GM18861 (cell line): ENCODE results near the gene HS6ST2.

Source experiments
- ATAC-seq: cut with Tn5 transposase; IDR thresholded peaks from one replicate; pipeline ENCODE4 v1.9.1; 2021; ENCODE audit not compliant: unreplicated experiment

The HS6ST2 gene

DNA sequence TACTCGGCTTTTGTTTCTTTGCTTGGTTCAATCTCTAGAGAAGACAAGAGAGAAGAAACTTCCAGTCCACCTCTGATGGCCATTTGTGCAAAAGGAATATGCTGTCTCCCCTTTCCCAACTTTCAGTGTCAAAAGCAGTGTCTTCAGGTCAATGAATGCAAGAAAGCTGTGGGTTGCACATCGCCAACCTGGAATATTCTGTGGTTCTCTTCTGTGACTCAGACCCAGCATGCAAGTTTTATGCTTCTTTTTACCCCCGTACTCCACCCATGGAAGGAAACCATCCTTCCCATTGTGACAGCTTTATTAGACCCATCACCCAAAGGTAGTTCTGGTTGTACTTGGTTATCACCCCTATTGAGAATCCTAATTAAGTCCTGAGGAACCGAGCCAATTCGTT lies 334.0 kb downstream of the HS6ST2 start:
- no peak for ATAC-seq

DNA sequence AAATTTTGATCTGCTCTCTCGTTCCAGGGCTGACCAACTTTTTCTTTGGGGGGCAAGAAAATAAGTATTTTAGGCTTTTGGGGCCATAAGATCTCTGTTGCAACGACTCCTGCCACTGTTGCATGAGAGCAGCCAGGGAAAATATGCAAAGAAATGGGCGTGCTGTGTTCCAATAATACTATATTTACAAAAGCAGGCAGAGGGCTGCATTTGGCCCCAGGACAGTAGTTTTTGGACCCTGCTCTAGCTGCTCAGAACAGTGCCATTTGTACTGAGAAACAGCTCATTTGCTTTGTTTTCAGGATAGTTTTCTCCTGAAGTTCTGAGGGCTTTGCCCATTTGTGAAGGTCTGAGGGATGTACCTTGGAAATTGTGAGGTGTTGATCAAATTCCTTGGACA lies 334.5 kb downstream of the HS6ST2 start:
- ATAC-seq = no peak

DNA sequence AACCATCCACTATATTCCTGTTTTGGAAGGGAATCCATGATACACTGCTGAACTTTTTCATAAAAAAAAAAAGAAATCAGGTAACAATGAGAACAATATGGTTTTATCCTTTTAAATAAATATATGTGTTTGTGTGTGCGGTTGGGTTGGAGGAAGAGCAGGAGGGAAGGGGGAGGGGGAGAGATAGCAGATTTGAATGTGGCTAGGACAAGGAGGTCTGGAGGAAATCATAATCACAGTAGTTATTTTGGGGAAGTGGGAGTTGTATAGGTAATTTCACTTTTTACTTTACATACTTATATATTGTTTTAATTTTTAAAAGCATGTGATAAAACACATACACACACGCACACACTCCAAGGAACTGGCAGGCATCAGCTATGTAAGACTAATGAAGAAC lies 335.1 kb downstream of the HS6ST2 start:
- ATAC-seq = no peak

DNA sequence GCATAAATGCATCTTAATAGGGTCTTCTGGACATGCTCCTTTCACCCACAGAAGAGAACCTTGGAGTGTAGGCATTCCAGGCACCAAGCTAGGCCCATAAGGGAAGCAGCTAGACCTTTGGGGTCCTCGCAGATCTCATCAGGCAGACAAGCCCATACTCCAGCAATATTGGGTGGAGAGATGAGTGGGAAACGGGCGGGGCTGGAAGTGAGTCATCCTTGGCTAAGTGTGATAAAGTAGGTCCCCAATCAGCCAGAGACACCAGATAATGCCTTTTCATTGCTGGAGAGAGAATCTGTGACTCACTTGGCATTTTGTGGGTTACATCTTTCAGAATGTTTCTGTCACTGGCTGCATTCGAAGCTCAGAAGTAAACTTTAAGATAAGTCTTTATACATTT lies 336.3 kb downstream of the HS6ST2 start:
- no peak for ATAC-seq

DNA sequence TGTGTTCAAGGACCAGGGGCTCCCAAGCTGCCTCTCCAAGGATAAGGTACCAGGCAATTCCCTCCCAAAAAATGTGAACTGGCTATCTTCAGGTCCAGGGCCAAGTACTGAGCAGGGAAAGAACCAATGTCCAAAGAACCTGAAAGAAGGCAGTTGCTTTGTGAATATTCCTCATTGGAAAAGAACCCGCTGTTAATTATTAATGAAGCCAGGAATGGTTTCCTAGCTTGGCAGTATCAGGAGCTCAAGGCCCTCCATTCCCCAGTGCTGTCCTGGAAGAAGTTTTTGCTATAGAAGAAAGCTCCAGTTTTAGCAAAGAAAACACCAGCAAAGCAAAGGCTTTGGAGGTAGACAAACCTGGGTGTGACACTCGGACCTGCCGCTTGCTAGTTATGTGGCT lies 339.6 kb downstream of the HS6ST2 start:
- no peak for ATAC-seq

DNA sequence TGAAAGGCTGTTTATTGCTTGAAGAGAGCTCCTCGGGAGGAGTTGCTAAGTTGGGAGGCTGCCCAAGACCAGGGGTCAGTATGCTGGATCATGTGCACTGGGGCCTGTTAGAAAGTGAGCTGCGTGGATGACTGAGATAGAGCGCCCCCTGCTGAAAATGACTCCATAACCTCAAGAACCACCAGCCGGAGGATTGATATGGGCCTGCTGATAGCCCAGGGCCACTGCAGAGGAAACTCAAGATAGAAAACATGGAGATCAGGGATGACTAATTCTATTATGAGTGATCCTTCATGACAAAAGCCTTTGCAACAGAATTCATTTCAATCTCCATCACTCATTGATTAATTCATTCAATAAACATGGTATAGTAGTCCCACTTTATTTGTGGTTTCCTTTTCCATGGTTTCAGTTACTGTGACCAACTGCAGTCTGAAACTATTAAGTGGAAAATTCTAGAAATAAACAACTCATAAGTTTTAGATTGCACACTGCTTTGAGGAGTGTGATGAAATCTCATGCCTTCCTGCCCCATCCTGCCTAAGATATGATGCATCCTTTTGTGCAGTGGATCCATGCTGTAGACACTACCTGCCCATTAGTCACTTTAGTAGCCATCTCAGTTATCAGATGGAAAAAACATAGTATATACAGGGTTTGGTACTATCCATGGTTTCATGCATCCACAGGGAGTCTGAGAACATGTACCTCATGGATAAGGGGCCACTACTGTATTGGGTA lies 342.9 kb downstream of the HS6ST2 start:
- peak; percentile 60 for ATAC-seq

DNA sequence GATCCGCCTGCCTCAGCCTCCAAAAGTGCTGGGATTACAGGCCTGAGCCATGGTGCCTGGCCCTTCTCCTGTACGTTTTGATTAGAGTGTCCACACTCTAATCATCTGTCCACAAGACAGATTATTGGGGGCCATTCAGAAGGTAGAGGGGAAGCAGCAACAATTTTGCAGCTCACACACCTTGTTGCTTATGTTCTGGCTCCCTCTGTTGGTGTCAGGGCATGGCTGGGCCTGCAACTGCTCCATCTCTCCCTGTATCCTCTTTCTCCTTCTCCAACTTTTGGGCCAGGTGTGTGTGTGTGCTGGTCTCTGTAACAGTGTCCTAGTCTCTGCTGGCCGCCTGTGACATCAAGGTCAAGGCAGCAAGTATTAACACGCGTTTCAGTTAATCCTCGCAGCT lies 344.1 kb downstream of the HS6ST2 start:
- no peak for ATAC-seq

DNA sequence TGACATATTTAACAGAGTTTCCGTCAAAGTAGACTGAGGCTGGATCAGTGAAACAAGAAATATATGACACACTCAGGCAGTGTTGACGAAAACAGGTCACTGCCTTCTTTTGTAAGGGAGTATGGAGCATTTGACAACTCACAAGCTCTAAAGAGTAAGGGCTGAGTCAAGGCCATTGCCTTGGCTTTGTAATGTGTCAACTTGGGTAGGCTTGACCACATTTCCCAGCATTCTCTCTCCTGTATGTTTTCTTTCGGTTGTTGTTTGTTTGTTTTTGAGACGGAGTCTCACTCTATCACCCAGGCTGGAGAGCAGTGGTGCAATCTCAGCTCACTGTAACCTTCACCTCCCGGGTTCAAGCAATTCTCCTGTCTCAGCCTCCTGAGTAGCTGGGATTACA lies 344.6 kb downstream of the HS6ST2 start:
- ATAC-seq = no peak

DNA sequence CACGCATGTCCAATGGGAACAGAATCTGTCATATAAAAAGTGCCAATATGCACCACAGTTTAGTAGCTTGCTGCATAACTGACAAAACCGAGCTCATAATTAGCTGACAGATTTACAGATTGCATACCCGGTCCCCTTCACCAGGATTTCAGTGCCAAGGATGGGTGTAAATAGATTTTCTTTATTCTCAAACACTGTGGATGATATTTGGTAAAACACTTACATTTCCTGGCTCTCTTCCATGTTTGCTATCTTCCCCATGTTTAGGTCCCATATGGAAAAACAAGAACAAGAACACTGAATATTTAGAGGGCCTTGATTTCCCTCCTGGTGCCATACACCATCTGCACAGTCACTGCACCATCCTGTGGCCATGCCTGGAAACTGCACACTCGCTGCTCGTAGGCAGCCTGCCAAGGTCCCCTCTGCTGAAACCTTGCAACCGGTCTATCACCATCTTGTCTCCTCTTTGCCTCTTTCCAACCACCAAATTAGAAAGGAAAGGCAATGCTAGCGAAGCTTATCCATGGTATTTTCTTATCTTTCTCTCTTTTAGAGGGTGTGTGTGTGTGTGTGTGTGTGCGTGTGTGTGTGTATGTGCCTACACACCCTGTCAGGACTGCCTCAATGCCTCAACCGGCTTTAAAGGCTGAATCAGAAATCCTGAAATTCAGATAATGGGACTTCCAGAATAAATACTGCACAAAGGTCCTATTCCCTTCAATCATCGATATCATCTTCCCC lies 345.4 kb downstream of the HS6ST2 start:
- ATAC-seq = peak; percentile 62

DNA sequence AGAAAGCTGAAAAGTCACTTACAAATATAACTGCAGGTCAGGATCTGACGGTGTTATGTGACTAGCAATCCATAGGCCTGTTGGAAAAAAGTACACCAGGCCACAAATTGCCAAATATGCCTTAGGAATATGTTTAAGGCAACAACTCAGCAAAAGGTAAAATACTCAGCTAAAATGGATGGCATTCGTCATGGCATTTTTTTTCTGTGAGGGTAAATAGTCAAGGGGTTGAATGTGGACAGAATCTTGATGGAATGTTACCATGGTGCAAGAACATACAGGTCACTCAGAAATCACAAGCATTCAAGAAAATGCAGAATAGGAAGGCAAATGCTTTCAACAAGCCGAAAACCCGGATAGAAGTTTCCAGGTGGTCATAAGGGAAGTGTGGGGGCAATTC lies 347.9 kb downstream of the HS6ST2 start:
- no peak for ATAC-seq

DNA sequence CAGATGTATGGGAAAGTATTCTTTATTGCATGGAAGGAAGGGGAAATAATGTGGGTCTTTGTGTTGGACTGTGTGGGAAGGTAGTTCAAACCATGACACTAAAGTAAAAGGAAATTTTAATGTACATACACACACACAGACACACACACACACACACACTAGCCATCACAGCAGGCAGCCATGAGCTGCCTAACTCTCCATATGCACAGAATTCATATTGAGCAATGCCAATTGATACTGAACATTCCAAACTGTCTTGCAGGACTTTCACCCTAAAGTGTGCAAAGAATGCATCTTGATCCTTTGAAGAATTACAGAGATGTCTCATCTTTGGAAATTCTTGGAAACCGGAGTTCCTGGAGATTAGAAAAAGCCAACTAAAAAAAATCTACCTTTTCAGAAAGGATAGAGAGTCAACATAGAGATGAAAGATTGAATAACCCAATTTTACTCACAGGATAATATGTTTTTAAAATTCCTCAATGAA lies 349.0 kb downstream of the HS6ST2 start:
- ATAC-seq = no peak

DNA sequence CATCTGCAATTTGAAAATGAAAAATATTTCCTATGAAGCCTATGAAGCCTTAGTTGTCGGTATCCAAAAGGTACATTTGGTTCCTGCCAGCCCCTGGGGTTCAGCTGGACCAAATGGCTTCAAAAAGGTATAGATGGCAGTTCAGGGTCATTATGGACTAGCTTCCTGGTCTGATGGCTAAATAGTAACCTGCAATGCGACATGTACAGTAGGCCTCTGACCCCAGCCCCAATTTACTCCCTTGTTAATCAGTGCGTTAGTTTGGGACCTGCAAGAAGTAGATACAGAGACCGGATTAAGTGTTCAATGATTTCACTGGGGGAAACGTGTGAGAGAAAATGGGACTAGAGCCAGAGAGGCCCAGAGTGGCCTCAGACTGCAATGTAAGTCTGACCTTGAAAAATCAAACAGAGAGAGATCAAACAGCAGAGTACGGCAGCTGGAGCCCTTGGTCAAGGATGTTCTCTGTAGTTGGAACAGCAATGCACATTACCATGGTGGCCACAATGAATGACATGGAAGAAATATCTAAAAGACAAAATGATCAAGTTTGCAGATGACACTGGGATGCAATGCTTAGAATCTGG lies 354.6 kb downstream of the HS6ST2 start:
- no peak for ATAC-seq

DNA sequence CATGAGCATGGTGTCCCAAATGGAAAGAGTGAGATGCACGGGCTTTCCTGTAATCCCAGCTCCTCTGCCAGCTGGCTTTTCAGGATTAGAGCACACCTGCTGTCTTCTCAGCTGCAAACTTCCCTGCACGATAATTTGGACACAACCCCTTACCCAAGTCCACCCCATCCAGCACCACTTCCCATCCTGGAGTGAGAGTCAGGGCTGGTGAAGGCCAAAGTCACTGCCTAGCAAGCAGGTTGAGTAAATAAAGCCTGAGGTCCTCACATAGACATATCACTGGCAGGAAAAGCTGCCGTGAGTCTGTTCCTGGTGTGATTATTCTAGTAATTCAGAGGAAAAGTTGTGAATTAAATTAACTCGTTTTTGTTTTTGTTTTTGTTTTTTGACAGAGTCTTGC lies 355.7 kb downstream of the HS6ST2 start:
- ATAC-seq = no peak

DNA sequence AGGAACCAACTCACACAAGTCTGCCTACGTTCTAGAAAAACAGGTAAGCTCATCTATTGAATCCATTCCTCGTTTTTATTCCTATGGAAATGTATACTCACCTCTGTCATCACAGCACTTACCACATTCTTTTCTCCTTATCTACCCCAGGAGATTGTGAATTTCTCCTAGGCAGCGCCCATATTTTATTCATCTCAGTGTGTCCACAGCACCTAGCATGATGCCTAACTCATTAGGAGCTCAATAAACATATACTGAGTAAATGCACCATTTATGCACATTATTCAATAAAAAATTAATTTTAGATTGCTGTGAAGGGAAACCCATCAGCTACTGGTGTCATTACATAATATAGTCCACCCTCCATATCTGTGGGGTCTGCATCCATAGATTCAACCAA lies 363.4 kb downstream of the HS6ST2 start:
- ATAC-seq = no peak

DNA sequence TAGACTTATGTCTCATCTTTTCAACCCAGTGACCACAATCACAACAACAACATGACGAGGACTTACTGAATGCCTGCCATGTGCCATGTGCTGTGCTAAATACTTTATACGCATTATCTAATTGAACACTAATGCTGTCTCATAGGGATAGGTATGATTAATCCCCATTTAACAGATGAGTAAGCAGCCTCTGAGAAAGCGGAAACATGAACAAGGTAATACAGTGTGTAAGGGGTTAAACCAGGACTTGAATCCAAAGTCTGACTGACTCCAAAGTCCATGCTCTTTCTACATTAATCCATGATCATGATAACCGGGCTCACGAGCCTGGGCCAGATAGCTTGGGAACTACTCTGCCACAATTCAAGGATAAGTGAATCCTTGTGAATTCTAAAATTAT lies 364.3 kb downstream of the HS6ST2 start:
- ATAC-seq = no peak

DNA sequence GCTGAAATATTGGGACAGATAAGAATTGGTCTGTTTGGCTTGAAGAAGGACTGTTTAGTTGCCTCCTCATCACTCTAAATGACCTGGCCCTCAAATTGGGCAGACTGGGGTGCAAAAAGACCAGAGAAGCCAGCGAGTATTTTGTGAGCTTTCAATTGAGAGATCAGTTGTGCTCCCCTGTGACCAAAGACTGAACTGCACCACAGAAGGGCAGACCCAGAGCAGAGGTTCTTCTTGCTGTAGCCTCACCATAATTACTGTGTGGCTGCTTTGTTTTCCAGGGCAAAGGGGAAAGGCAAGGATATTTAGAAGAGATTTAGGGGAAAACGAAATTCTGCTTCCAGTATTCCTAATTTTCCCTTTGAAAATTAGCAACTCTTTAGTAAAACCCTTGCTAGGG lies 365.5 kb downstream of the HS6ST2 start:
- ATAC-seq = no peak

DNA sequence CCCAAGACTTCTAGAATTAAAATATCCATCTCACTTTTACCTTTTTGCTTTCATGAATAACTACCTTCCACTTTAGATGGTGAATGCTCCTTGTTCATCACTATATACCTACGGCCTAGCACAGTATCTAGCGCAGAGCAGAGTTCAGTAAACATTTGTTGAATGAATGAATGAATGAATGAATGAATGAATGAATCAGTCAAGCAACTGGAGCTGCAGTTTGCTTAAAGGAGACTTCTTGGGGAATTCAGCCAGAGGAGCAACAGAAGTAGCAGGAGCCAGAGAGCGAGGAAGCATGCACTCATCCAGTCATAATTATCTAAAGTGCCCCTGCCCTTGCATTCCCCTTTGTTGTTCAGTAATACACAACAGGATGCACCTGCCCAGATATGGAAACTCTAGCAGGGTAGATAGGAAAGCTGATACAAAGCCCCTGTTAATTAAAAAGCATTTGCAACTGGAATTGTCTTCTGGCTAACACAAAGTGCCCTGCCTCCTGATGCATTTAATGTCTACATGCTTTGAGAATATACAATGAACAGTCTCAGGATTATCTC lies 366.6 kb downstream of the HS6ST2 start:
- ATAC-seq = no peak

DNA sequence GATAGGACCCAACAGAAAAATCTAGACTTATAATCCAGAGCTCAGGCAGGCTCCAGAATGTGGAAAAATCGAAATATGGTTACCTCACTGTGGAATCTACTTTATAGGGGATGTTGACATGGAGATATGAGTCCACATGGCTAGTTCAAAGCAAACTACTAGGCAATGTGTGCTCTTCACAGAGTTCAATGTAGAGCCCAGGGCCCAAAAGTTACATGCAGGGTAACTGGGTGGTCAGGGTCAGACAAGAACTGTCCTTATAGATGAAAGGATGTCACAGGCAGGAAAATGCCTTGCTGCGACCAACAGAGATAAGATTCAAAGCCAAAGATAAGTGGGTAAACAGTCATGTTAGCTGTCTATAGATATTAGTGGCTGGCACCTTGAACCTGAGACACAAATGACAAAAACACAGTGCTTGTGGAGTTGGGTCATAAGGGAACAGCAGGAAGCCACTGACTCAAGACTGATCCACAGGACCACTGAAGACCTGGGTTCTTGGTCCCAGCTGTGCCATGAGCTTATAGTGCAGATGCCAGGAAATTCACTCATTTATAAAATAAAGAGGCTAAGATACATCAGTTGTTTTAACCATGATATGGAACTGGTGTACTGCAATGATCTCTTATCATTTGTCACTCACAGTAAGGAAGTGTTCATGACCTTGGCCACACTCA lies 367.9 kb downstream of the HS6ST2 start:
- ATAC-seq = no peak

DNA sequence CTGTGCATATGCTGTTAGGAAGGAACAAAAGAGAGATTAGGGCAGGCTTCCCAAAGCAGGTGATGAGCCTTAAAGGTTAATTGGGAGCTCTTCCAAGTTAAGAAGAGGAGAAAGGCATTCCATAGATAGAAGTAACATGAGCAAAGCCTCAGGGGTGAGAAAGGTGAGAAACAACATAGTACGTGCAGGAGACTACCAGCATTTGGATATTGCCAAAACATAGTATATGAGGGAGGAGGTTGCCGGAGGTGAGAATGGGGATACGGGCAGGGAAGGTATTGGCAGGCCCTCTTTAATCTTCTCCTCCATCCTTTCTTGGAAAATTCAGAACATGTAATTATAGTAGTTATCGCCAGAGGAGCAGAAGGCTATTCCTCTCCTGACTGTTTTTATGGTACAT lies 373.5 kb downstream of the HS6ST2 start:
- ATAC-seq = no peak

DNA sequence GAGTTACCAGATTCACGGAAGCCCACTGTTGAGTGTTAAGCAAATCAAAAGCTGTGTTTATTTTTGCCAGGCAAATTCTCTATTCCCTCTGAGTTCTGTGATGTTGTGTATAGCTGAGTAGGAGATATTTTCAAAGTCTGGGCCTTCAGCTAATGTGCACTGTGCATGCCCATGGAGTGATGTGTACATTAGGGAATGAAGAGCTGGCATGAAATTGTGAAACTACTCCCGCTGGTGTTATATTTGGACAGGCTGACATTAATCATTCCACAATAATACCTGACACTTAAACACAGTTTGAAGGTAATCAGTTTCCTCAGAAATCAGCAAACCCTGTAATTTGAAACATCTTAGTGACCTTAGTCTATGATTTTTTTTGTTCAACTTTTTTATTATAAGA lies 381.5 kb downstream of the HS6ST2 start:
- no peak for ATAC-seq
